ELF-1 (cell line): ENCODE measurements around the gene SUSD2.
"Not testable (repeated sequence)": the region's sequence is repeated elsewhere in the genome, so short reads cannot be mapped to it uniquely, and the experiment has no call there.

Experiments used
- DNase-seq: peaks from one replicate; pipeline ENCODE4 v3.0.0-alpha.2; 2016; ENCODE audit warnings: low read depth, low spot score

Gene SUSD2

GRCh38 chr22:24181088-24181995 is at the start of gene SUSD2:
TSS of gene SUSD2 (plus strand) at chr22:24181487. CDS start at chr22:24181520, 33 bp downstream.
- DNase-seq: peak; percentile 89

DNA sequence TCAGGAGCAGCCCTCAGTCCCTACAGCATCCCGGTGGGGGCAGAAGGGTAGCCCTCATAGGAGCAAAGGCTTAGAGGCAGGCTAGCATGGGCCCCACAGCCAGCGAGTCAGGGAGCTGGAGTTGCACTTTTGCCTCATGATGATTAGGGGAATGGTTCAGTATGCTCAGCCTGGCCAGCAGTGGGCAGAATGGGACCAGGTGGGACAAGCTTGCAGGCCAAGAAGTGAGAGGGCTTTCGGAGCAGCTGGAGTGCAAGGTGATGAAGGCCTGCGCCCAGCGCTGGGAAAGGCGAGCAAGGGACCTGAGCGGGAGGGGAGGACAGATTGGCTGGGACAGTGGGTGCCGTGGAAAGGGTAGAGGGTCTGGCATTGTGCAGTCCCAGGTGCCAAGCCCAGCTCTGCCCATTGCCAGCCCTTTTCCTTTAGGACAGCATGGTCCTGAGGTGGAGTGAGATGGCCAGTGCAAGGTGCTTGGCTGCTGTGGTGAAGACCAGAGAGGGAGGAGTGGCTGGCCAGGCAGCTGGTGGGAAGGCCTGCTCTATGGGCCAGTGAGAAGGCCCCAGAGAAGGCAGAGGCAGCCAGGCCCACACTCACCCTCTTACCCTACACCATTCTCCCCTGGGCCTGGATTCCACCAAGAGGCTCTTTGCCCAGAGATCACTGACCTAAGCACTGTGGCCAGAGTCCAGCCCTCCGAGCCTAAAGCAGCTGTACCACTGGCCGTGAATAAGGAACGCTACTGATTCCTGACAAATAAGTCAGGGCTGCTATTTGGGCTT is 47.9 kb upstream of the SUSD2 start:
- DNase-seq: peak; percentile 34

DNA sequence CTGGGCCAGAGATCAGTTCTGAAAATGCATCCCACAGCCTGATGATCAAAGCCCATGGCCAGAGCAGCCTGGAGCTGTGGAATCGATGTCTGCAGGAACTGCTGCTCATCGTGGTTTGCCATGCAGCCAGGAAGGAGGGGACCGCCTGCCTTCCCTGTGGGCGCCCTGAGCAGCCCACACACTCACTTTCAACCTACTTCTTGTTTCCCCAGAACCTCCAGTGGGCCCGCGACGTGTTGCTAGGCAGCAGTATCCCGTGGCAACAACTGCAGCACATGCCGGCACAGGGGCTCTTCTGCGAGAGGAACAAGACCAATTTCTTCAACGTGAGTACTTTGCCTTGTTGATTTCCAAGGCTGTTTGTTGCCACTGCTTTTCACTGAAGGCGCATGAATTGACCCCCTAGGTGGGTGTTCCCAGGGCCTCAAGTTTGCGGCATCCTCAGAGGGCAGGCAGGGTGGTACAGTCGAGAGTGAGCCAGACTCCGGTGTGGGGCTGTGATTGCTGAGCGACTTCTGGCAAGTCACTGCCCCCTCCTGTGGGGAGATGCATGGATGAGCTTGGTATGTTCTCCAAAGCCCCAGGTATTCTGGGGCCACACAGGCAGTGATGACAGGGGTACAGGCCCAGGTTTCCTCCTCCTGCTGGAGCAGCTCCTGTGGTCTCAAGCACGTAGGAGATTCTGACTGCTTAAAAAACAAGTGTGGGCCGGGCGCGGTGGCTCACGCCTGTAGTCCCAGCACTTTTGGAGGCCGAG is 47.0 kb upstream of the SUSD2 start:
- no peak for DNase-seq

DNA sequence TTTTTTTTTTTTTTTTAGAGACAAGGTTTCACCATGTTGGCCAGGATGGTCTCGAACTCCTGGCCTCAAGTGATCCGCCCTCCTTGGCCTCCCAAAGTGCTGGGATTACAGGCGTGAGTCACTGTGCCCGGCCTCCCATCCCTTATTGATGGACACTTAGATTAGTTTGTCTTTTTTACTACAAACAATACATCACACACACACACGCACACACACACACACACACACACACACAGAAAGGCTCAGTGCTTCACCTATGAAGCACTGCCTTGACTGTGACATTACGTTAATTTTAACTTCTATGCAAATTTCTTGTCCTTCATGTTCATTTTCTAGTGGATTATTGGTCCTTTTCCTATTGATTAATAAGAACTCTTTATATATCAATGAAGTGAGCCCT is 44.8 kb upstream of the SUSD2 start:
- DNase-seq: not testable (repeated sequence)

GRCh38 chr22:24137595-24137994 is 43.7 kb upstream of the SUSD2 start:
- no peak for DNase-seq

DNA sequence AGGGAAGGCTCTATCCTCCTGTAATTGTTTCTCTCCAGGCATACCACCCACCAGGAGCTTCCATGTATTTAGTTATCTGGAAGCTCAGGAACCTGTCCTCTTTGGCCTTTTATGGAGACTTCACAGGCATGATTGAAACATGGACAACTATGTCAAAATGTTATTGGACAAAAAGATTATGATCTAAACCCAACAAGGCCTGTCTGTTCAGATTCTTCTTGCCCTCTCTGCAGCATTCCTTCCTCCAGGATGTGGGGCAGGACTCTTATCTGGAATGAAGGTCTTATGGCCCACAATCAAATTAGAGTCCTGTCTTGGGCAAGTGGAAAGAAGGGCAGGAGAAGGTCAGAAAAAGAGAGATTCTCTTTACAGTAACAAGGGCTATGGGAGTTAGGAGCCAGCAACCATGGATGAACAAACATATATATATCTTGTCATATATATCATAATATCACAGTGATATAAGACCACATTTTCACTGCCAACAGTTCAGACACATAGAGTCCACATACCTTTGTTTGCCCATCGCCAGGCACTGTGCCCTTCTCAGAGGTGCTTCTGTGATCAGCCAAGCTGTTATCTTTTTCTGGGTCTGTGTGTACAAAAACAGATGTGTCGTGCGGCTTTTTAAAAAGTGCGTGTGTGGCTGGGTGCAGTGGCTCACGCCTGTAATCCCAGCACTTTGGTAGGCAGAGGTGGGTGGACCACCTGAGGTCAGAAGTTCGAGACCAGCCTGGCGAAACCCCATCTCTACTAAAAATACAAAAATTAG is 42.5 kb upstream of the SUSD2 start:
- DNase-seq: no peak

DNA sequence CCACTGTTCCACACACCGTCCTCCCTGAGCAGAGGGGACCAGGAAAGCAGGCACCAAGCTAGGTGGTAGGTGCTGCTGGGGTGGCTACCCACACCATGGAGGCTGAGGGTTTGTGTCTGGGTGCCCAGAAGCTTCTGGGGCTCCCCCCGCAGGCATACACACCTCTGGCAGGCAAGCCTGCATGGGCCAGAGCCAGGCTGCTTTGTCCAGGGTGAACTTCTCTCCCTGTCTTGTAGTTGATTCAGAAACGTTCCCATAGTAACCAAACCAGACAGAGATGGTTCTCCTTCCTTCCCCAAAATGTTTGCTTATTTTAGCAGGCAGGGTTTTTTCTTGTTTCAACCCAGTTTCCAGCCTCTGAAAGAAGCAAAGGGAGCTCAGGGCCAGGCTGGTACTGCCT is 40.9 kb upstream of the SUSD2 start:
- no peak for DNase-seq

DNA sequence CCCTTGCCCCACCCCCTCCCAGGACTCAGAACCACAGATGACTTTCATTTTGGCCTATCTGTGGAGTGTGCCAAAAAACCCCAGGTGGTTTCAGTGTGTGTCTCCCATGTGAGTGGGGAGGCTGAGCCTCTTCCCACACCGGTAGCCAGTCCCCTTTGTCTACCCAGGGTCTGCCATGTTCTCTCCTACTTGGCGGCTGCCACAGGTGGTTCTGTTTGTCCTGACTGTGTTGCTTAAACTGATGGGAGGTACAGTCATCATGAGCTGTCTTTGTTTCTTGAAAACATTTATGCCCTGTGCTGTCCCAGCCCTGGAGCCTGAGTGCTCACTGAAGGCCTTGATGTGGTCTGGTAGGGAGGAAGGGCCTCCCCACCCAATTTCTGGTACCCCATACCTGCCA is 39.7 kb upstream of the SUSD2 start:
- no peak for DNase-seq

GRCh38 chr22:24142241-24142640 is 39.0 kb upstream of the SUSD2 start:
- DNase-seq: peak; percentile 34

DNA sequence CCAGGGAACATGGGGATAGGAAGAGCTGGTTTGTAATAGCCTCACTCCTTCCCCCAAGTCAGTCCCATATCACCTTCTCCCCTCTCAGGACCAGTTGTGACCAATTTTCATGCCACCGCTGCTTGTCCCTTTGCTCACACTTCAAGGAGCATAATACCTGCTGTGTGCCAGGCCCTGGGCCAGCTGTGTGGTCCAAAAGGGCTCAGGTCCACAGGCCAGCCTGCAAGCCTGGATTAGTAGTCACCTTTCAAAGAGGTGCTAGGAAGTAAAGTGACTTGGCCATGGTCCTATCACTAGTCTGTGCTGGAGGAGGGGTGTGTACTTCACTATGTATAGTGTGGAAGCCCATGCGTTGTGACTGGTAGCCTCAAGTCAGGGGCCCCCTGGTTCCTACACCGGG is 38.5 kb upstream of the SUSD2 start:
- DNase-seq: no peak

GRCh38 chr22:24144056-24144777 is 37.1 kb upstream of the SUSD2 start:
- DNase-seq: no peak

DNA sequence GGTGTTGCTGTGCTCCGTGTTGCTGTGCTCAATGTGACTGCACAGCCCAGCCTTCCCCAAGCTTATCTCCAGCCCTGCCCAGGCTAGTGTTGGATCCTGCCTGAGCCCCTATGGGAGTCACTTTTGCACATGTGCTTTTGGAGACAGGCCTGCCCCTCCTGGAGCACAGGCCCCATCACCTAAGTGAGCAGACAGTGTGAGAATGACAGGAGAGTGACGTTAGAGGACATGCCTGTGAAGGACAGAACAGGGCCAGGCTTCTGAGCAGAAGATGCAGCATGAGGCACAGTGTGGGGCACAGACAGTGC is 36.6 kb upstream of the SUSD2 start:
- DNase-seq: no peak

DNA sequence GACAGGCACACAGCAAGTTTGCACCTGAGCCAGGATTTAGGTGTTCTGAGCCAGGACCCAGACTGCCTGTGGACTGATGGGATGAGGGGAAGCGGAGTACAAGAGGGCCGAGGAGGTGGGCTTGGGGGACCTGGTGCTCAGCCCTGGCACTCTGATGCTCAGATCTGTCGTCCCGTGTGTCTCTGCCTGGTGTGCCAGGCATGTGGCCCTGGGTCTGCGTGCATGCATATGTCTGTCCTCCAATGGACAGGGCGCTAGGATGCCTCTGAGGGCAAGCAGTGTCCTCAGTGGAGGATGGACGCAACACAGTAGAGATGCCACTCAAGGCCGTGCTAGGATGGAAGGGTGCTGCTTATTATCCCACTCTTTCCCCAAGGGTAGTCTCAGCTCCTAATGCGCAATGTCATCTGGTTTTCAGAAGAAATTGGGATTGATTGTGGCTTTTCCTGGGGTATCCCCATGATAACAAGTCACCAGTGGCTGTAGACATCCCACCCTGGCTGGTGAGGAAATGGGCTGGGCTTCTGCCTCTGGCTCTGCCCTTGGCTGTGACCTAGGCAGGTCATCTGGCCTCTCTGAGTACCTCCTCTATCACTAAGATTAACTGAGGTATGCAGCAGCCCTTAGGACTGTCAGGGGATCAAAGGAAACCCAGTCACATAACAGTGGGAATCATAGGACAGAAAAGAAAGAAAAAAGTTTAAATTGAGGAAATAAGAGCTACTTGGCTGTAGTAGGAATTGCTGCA is 35.7 kb upstream of the SUSD2 start:
- DNase-seq: no peak

GRCh38 chr22:24146194-24146616 is 35.1 kb upstream of the SUSD2 start:
- DNase-seq: peak; percentile 36

DNA sequence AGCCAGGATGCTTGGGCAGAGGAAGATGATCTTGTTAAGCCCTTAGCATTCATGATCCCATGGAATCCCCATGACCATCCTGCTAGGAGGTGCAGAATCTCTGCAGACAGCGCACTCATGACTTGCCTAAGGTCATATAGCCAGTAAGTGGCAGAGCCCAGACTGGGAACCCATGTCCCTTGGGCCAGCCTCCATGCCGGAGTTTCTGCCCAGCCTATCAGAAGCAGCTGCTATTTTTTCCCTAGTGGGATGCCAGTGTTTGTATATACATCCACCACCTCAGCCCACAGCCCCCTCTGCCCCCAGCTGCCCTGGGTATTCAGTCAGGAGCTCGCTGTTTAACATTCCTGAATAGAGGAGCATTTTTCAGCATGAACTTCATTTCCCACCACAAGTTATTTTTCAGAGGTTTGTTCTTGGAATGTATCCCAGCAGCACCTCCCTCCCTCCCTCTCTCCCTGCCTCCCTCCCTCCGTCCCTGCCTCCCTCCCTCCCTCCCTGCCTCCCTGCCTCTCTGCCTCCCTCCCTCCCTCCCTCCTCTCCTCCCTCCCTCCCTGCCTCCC is 34.4 kb upstream of the SUSD2 start:
- no peak for DNase-seq

DNA sequence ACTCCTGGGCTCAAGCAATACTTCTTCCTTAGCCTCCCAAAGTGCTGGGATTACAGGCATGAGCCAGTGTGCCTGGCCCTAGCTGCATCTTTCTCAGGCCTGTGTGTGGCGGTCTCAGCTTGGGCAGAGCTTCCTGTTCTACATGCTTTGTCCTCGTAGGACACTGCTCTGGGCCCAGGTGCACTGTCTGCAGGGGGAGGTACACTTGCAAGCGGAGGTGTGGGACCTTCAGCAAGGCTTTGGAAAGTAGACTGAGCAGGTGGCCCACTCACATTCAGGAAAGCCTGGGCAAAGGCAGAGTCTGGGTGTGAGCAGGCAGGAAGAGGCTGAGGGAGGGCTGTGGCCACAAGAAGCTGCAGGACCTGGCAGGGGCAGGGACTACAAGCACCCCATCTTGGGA is 33.6 kb upstream of the SUSD2 start:
- no peak for DNase-seq

DNA sequence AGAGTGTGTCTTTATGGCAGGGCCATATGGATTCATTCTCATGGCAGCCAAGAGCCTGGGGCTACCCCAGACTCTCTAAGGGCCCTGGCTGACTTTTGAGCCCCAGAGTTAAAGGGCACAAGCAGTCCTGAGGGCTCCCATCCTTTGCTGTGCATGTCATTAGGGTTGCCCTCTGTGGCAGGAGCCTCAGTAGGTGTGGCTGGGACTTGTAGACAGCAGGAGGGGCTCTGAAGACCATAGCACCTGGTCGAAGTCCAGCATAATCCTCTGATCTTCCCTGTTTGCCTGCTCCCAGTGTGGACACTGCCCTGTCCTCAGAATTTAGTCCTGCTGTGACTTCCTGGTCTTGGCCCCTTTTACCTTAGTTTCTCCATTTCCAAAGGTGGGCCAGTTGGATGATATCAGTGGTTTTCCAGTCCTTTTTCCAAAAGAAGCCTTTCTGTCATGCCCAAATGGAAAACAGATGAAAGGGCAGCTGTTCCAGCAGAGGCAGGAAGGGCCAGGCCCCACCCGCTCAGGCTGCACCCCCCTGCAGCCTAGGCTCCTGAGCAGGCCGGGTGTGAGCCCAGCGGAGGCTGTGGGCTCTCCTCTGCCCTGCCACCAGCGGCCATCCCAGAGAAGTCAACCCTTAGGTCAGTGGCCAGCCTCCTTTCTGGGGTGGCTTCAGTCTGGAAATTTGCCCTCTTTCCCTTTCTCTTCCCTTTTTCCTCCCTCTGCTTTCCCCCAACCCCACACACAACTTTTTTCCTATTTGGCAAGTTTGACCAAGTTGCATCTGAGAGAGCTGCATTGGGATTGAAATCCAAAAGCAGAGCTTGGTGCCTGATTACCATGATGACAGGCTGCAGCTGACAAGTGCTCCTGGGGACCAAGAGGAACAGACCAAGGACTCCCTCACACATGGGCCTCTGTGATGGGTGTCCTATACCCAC is 32.8 kb upstream of the SUSD2 start:
- DNase-seq: no peak

- no peak for DNase-seq
Measured at GRCh38 chr22:24149198-24149590, 32.1 kb upstream of the SUSD2 start.

GRCh38 chr22:24153353-24153752 is 27.9 kb upstream of the SUSD2 start:
- DNase-seq: no peak
